Astrocyte of the cerebellum (primary cell): ENCODE data around the gene ENOX1.

Experiments used
- DNase-seq: peaks from one replicate; pipeline ENCODE4 v3.0.0-alpha.2; 2011; ENCODE audit warnings: low read depth
- H3K4me3 ChIP-seq: 2 replicates; pipeline ENCODE4 v1.5.1; 2011; ENCODE audit warnings: mild to moderate bottlenecking, low read depth, low read length, moderate library complexity
- CTCF ChIP-seq: IDR thresholded peaks from 2 replicates; pipeline ENCODE4 v1.5.1; 2012; ENCODE audit warnings: low read length, low read depth, moderate library complexity, mild to moderate bottlenecking; ENCODE audit errors: missing control alignments
- in situ Hi-C: cut with HindIII; loops from 2 replicates; pipeline ENCODE4 v1.10.0; 2017; ENCODE audit warnings: low sequenced_read_pairs

The ENOX1 gene

GRCh38 chr13:43569658-43570057, 217.1 kb downstream of the ENOX1 start:
- H3K4me3 ChIP-seq, result no peak overlapping the region
- TF ChIP-seq CTCF, result no peak
- in situ Hi-C loops, result no loop called here
- no peak for DNase-seq

GRCh38 chr13:43567608-43568007, 219.2 kb downstream of the ENOX1 start:
- in situ Hi-C loops, result no loop called here
- no peak overlapping the region for H3K4me3 ChIP-seq
- TF ChIP-seq CTCF, result no peak
- no peak for DNase-seq

- no peak for TF ChIP-seq CTCF
- no peak for DNase-seq
- H3K4me3 ChIP-seq, result no peak overlapping the region
- in situ Hi-C loops, result no loop called here
Measured at GRCh38 chr13:43564952-43565351, 221.8 kb downstream of the ENOX1 start.

GRCh38 chr13:43561081-43561480, 225.7 kb downstream of the ENOX1 start:
- no peak for DNase-seq
- in situ Hi-C loops, result no loop called here
- H3K4me3 ChIP-seq, result no peak overlapping the region
- no peak for TF ChIP-seq CTCF

- in situ Hi-C loops, result no loop called here
- no peak for TF ChIP-seq CTCF
- H3K4me3 ChIP-seq, result no peak overlapping the region
- DNase-seq, result no peak
Measured at GRCh38 chr13:43558939-43559338, 227.8 kb downstream of the ENOX1 start.

- no peak for TF ChIP-seq CTCF
- no peak overlapping the region for H3K4me3 ChIP-seq
- no peak for DNase-seq
- in situ Hi-C loops, result no loop called here
Measured at GRCh38 chr13:43558326-43558725, 228.4 kb downstream of the ENOX1 start.

GRCh38 chr13:43555667-43556066, 231.1 kb downstream of the ENOX1 start:
- no peak for TF ChIP-seq CTCF
- H3K4me3 ChIP-seq, result no peak overlapping the region
- DNase-seq, result no peak
- in situ Hi-C loops, result no loop called here
